Measurements from ENCODE around the gene HNRNPH2.

Gene HNRNPH2

DNA sequence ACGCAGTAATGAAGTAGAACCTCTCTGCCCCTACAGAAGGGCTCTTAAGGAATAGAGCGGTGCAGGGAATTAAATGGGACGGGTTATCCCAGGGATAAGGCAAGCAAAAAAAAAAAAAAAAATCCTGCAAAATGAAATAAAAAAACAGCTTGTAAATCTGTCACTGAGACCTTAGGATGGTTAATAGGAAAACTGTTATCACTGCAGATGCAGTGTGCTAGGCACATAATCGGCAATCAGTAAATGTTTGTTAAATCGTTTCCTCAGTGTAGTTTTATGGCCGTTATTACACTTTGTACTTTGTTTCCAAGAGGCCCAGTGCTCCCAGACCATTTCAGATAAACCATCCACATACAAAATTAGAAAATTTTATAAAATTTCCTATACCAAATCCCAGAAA is 1.0 kb downstream of the HNRNPH2 start:
- H3K27me3 Mint-ChIP-seq = no peaks in the 10 kb centered on the region
- H3K27ac Mint-ChIP-seq = peak overlapping the region; percentile 99
- H3K4me3 Mint-ChIP-seq = peak overlapping the region; percentile 90 to 92
- no peaks in the 10 kb centered on the region for H3K9me3 Mint-ChIP-seq
- DNase-seq (no peak), ATAC-seq (replicated peaks) (no peak)
- H3K4me1 Mint-ChIP-seq (ENCODE audit: low read depth in 2 of 2) = peaks cover 22 to 25% of the 10 kb centered on the region in 2 donors
- peaks cover 44% of the 10 kb centered on the region for H3K36me3 Mint-ChIP-seq (ENCODE audit: insufficient read depth)

- peak overlapping the region; percentile 68 to 86 for H3K27ac Mint-ChIP-seq
- peaks cover 48% of the 10 kb centered on the region for H3K36me3 Mint-ChIP-seq (ENCODE audit: insufficient read depth)
- H3K9me3 Mint-ChIP-seq = no peaks in the 10 kb centered on the region
- H3K4me3 Mint-ChIP-seq = peak overlapping the region; percentile 42 to 72
- no peak for ATAC-seq (replicated peaks)
- peaks cover 22 to 27% of the 10 kb centered on the region in 2 donors for H3K4me1 Mint-ChIP-seq (ENCODE audit: low read depth in 2 of 2)
- H3K27me3 Mint-ChIP-seq = no peaks in the 10 kb centered on the region
- no peak for DNase-seq
Measured at GRCh38 chrX:101410461-101410860, 2.4 kb downstream of the HNRNPH2 start.

GRCh38 chrX:101411984-101412383 is 4.0 kb downstream of the HNRNPH2 start:
- Mint-ChIP-seq H3K4me1 (ENCODE audit: low read depth in 2 of 2) (peaks cover 26 to 28% of the 10 kb centered on the region in 2 donors), H3K27ac (peak overlapping the region in 1 of 2 donors; percentile 25)
- no peak for ATAC-seq (replicated peaks)

GRCh38 chrX:101415180-101416145 is 7.4 kb downstream of the HNRNPH2 start:
- Mint-ChIP-seq H3K27me3 (no peaks in the 10 kb centered on the region), H3K4me1 (ENCODE audit: low read depth in 2 of 2) (peaks cover 27 to 35% of the 10 kb centered on the region in 2 donors), H3K27ac (peak overlapping the region; percentile 67 to 78), H3K36me3 (ENCODE audit: insufficient read depth) (peaks cover 33% of the 10 kb centered on the region), H3K9me3 (no peaks in the 10 kb centered on the region), H3K4me3 (peak overlapping the region in 1 of 2 donors; percentile 53)
- ATAC-seq (replicated peaks) (peak; percentile 79), DNase-seq (peak; percentile 41 to 47 (median 43))

More at GRCh38 chrX:101411984-101412383, 4.0 kb downstream of the HNRNPH2 start:
- peaks cover 47% of the 10 kb centered on the region for H3K36me3 Mint-ChIP-seq (ENCODE audit: insufficient read depth)
- DNase-seq = no peak
- no peaks in the 10 kb centered on the region for H3K27me3 Mint-ChIP-seq
- H3K9me3 Mint-ChIP-seq = no peaks in the 10 kb centered on the region
- no peak overlapping the region for H3K4me3 Mint-ChIP-seq

DNA sequence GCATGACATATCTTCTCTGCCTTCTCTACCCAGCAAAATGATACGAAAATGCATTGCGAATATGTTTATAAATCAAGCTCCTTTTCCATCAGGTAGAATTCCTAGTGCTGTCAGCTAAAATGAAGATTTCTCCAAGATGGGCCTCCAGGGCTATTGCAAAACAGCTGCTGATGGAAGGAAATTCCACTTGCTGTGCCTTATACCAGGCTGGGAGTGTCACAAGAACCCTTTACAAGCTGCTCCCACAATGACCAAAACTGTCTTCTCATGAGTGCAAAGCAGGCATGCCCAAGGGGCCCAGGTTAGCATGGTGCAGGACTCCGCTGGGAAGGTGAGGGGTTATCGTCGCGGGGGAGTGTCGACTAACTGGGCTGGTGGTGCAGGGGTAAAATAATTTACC is 8.7 kb downstream of the HNRNPH2 start:
- Mint-ChIP-seq H3K27ac (no peak overlapping the region), H3K27me3 (no peaks in the 10 kb centered on the region), H3K36me3 (ENCODE audit: insufficient read depth) (peaks cover 27% of the 10 kb centered on the region), H3K4me3 (peak overlapping the region; percentile 91 to 93), H3K9me3 (no peaks in the 10 kb centered on the region), H3K4me1 (ENCODE audit: low read depth in 2 of 2) (peaks cover 23 to 31% of the 10 kb centered on the region in 2 donors)
- DNase-seq = no peak
- no peak for ATAC-seq (replicated peaks)

GRCh38 chrX:101417190-101417589 is 9.2 kb downstream of the HNRNPH2 start:
- Mint-ChIP-seq H3K4me3 (peak overlapping the region; percentile 91 to 93), H3K36me3 (ENCODE audit: insufficient read depth) (peaks cover 22% of the 10 kb centered on the region), H3K27ac (peak overlapping the region; percentile 97 to 99), H3K27me3 (no peaks in the 10 kb centered on the region), H3K9me3 (no peaks in the 10 kb centered on the region), H3K4me1 (ENCODE audit: low read depth in 2 of 2) (peaks cover 21 to 27% of the 10 kb centered on the region in 2 donors)
- ATAC-seq (replicated peaks) (no peak), DNase-seq (no peak)

GRCh38 chrX:101417981-101418841 is 10.2 kb downstream of the HNRNPH2 start:
- Mint-ChIP-seq H3K4me1 (ENCODE audit: low read depth in 2 of 2) (peaks cover 13 to 22% of the 10 kb centered on the region in 2 donors), H3K27me3 (no peaks in the 10 kb centered on the region), H3K4me3 (peak overlapping the region; percentile 91 to 93), H3K36me3 (ENCODE audit: insufficient read depth) (peaks cover 12% of the 10 kb centered on the region), H3K27ac (peak overlapping the region; percentile 97 to 99), H3K9me3 (no peaks in the 10 kb centered on the region)
- ATAC-seq (replicated peaks) (peak; percentile 55), DNase-seq (peak in 2 of 3 experiments; percentile 6 to 20)

DNA sequence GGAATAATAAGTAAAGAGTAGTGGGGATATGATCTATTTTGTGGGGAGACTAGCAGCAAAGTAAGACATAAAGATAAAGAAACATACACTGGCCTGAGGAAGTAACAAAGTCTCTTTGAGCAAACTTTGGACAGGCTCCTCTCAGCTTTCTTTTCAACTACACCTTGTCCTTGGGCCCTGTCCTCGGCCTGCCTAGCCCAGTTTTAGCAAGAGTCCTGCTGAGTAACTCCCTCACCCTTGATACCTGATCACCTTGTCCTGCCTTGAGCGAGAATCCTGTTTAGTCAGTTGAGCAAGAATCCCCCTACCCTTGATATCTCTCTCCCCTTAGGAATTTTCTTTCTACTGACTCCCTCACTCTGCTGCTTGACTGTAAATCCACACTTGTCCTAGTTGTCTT is 11.5 kb downstream of the HNRNPH2 start:
- peak overlapping the region; percentile 4 to 40 for H3K4me3 Mint-ChIP-seq
- no peaks in the 10 kb centered on the region for H3K9me3 Mint-ChIP-seq
- peak overlapping the region; percentile 97 to 99 for H3K27ac Mint-ChIP-seq
- DNase-seq (no peak), ATAC-seq (replicated peaks) (no peak)
- H3K36me3 Mint-ChIP-seq (ENCODE audit: insufficient read depth) = peaks cover 3% of the 10 kb centered on the region
- no peaks in the 10 kb centered on the region for H3K27me3 Mint-ChIP-seq
- H3K4me1 Mint-ChIP-seq (ENCODE audit: low read depth in 2 of 2) = peaks cover 13 to 22% of the 10 kb centered on the region in 2 donors

- Mint-ChIP-seq H3K27ac (no peak overlapping the region), H3K4me1 (ENCODE audit: low read depth in 2 of 2) (peaks cover 0 to 3% of the 10 kb centered on the region in 2 donors), H3K27me3 (no peaks in the 10 kb centered on the region), H3K9me3 (no peaks in the 10 kb centered on the region), H3K4me3 (no peak overlapping the region), H3K36me3 (ENCODE audit: insufficient read depth) (peaks cover 9% of the 10 kb centered on the region)
- DNase-seq (no peak), ATAC-seq (replicated peaks) (no peak)
Measured at GRCh38 chrX:101427954-101428353, 19.9 kb downstream of the HNRNPH2 start.

GRCh38 chrX:101429934-101430333 is 21.9 kb downstream of the HNRNPH2 start:
- H3K4me1 Mint-ChIP-seq (ENCODE audit: low read depth in 2 of 2) = peaks cover 0 to 3% of the 10 kb centered on the region in 2 donors
- no peak for DNase-seq
- no peak for ATAC-seq (replicated peaks)
- no peak overlapping the region for H3K27ac Mint-ChIP-seq
- no peak overlapping the region for H3K4me3 Mint-ChIP-seq
- peaks cover 4% of the 10 kb centered on the region for H3K36me3 Mint-ChIP-seq (ENCODE audit: insufficient read depth)
- H3K9me3 Mint-ChIP-seq = no peaks in the 10 kb centered on the region
- H3K27me3 Mint-ChIP-seq = no peaks in the 10 kb centered on the region

DNA sequence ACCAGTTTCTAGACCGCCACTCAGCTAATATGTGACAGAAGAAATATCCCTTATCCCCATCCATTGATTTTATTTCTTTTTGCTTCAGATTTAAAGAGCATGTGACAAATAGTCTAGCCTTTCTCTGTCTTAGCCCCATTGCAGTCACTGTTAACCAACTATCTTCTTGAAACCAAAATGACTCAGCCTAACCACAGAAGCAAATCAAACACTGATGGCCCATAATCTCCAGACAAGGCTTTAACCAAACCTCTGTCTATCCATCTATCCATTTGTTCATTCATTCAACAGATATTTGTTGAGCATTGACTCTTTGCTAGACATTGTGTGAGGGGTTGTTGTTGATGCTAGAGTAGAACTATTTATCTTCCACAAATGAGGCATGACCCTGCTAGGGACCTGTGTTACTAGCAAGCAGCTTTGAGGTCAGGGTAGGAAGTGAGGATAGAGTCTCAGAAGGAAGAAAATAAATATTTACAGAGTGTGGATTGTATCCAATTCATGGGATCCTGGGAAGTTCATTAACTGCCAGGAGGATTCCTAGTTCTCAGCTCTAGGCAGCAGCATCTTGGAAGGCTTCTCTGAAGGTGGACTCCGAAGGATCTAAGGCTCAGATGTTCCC is 22.5 kb downstream of the HNRNPH2 start:
- Mint-ChIP-seq H3K4me1 (ENCODE audit: low read depth in 2 of 2) (peaks cover 0 to 3% of the 10 kb centered on the region in 2 donors), H3K36me3 (ENCODE audit: insufficient read depth) (peaks cover 3% of the 10 kb centered on the region), H3K27ac (no peak overlapping the region), H3K4me3 (no peak overlapping the region), H3K27me3 (no peaks in the 10 kb centered on the region), H3K9me3 (no peaks in the 10 kb centered on the region)
- DNase-seq = no peak
- ATAC-seq (replicated peaks) = no peak

GRCh38 chrX:101442085-101442484 is 34.1 kb downstream of the HNRNPH2 start:
- Mint-ChIP-seq H3K9me3 (no peaks in the 10 kb centered on the region), H3K4me1 (ENCODE audit: low read depth in 2 of 2) (peaks cover 5 to 6% of the 10 kb centered on the region in 2 donors), H3K4me3 (no peak overlapping the region), H3K27ac (no peak overlapping the region), H3K36me3 (ENCODE audit: insufficient read depth) (peaks cover 14% of the 10 kb centered on the region), H3K27me3 (no peaks in the 10 kb centered on the region)
- DNase-seq (no peak), ATAC-seq (replicated peaks) (no peak)

DNA sequence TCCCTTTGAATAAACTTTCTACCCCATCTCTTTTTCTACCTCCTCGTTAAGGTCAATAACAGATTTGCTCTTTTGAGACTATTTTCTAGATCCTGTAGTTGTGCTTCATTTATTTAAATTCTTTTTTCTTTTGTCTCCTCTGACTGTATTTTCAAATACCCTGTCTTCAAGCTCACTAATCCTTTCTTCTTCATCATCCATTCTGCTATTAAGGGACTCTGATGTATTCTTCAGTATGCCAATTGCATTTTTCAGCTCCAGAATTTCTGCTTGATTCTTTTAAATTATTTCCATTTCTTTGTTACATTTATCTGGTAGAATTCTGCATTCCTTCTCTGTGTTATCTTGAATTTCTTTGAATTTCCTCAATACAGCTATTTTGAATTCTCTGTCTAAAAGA is 41.3 kb downstream of the HNRNPH2 start:
- Mint-ChIP-seq H3K9me3 (no peaks in the 10 kb centered on the region), H3K27ac (no peak overlapping the region), H3K4me1 (ENCODE audit: low read depth in 2 of 2) (no peaks in the 10 kb centered on the region), H3K27me3 (no peaks in the 10 kb centered on the region), H3K36me3 (ENCODE audit: insufficient read depth) (no peaks in the 10 kb centered on the region), H3K4me3 (no peak overlapping the region)
- ATAC-seq (replicated peaks) = no peak
- DNase-seq = no peak
